Measurements from ENCODE around the gene CDC42EP2.

GRCh38 chr11:65362320-65362931 is 47.8 kb downstream of the CDC42EP2 start:
- TF ChIP-seq CTCF (IDR thresholded peaks at IDR 0.05) (no peak), RFX5 (IDR thresholded peaks at IDR 0.05) (no peak), POLR2A (IDR thresholded peaks at IDR 0.05; ENCODE audit: low read length) (no peak)
- TF ChIP-seq, protein P1, sequence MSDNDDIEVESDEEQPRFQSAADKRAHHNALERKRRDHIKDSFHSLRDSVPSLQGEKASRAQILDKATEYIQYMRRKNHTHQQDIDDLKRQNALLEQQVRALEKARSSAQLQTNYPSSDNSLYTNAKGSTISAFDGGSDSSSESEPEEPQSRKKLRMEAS (IDR thresholded peaks at IDR 0.05): no peak

All from A549 (cell line).